ENCODE data around the gene OR5C1. TPM values are rescaled to one million over a fixed set of nuclear protein-coding genes. Genes with fewer than 3 reads are reported as not detected.

The OR5C1 gene
- total RNA-seq, 1 experiment from 2014 or later, result not detected

DNA sequence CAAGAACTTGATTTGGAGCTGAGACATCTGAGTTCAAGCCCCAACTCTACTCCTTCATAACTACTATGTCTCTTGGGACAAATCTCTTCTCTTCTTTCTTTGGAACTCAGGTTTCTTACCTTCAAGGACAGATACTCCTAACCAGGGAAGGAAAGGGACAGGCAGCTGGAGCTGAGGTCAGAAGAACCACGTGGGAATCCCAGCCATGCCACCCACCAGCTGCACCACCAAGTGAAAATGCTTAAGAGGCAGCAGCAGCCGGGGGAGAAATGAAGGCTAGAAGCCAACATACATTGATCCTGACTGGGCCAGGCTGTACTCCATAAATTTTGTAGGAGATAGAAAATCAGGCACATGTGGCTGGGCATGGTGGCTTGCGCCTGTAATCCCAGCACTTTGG lies 9.6 kb upstream of the OR5C1 start:
- Mint-ChIP-seq H3K27me3 (ENCODE audit: low read depth) (no peaks in the 10 kb centered on the region; the same call in 1 of the 2 replicates), H3K36me3 (ENCODE audit: insufficient read depth in 1 of 3, low read depth in 3 of 3) (peaks cover 0 to 10% (median 0%) of the 10 kb centered on the region in 3 experiments; a peak in 2 of 7 replicates), H3K4me3 (no peak overlapping the region), H3K4me1 (no peaks in the 10 kb centered on the region), H3K27ac (no peak overlapping the region), H3K9me3 (peaks cover 58 to 83% of the 10 kb centered on the region in 2 experiments)
- H3T11ph ChIP-seq (ENCODE audit: low read length), result no peak overlapping the region
- H3K27me3 ChIP-seq (ENCODE audit: insufficient read depth, low read length), result no peaks in the 10 kb centered on the region
- no peak overlapping the region for H3K14ac ChIP-seq (ENCODE audit: insufficient read depth, low read length)
- H2AFZ ChIP-seq (ENCODE audit: low read length), result no peak overlapping the region
- H3K79me2 ChIP-seq (ENCODE audit: insufficient read depth, low read length), result no peaks in the 10 kb centered on the region
- no peak overlapping the region for H3K18ac ChIP-seq (ENCODE audit: insufficient read length, low read depth, low read length)
- no peak overlapping the region for H2BK120ac ChIP-seq (ENCODE audit: low read depth, low read length, poor library complexity, severe bottlenecking)
- no peak overlapping the region for H2BK5ac ChIP-seq (ENCODE audit: insufficient read length, low read length)
- no peaks in the 10 kb centered on the region for H4K20me1 ChIP-seq (ENCODE audit: control insufficient read depth, insufficient read depth, insufficient read length)
- H3K27ac ChIP-seq (ENCODE audit: insufficient read length, low read depth, low read length), result no peak overlapping the region
- H3K79me1 ChIP-seq (ENCODE audit: insufficient read depth, low read depth, low read length, poor library complexity, severe bottlenecking), result no peaks in the 10 kb centered on the region
- no peak overlapping the region for H3K4ac ChIP-seq (ENCODE audit: low read depth, low read length)
- H2AK5ac ChIP-seq (ENCODE audit: insufficient read length, low read length), result no peak overlapping the region
- H3K4me1 ChIP-seq (ENCODE audit: insufficient read depth, low read length), result no peaks in the 10 kb centered on the region
- no peaks in the 10 kb centered on the region for H3K23me2 ChIP-seq (ENCODE audit: insufficient read length, low read depth, low read length, poor library complexity, severe bottlenecking)
- no peak overlapping the region for H4K5ac ChIP-seq (ENCODE audit: insufficient read length, low read depth, low read length)
- H2BK20ac ChIP-seq (ENCODE audit: low read depth, low read length, poor library complexity, severe bottlenecking), result no peak overlapping the region
- no peak overlapping the region for H4K91ac ChIP-seq (ENCODE audit: insufficient read length, low read depth, low read length)
- peaks cover 29% of the 10 kb centered on the region for H3K9me3 ChIP-seq (ENCODE audit: control insufficient read depth, low read depth, low read length)
- no CpG with 5 or more reads among the region's 3 CpGs for WGBS (ENCODE audit: extremely low coverage, insufficient read length, low lambda C conversion rate)
- no peak overlapping the region for H3K4me2 ChIP-seq (ENCODE audit: insufficient read depth, insufficient read length, low read length)
- H3K9ac ChIP-seq (ENCODE audit: extremely low read depth, insufficient read length, low read length), result no peak overlapping the region
- DNase-seq, result no peak
- no peak overlapping the region for H2BK15ac ChIP-seq (ENCODE audit: low read depth, low read length)
- TF ChIP-seq, protein P1, sequence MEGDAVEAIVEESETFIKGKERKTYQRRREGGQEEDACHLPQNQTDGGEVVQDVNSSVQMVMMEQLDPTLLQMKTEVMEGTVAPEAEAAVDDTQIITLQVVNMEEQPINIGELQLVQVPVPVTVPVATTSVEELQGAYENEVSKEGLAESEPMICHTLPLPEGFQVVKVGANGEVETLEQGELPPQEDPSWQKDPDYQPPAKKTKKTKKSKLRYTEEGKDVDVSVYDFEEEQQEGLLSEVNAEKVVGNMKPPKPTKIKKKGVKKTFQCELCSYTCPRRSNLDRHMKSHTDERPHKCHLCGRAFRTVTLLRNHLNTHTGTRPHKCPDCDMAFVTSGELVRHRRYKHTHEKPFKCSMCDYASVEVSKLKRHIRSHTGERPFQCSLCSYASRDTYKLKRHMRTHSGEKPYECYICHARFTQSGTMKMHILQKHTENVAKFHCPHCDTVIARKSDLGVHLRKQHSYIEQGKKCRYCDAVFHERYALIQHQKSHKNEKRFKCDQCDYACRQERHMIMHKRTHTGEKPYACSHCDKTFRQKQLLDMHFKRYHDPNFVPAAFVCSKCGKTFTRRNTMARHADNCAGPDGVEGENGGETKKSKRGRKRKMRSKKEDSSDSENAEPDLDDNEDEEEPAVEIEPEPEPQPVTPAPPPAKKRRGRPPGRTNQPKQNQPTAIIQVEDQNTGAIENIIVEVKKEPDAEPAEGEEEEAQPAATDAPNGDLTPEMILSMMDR (conservative IDR thresholded peaks at IDR 0.05), result no peak
- H4K8ac ChIP-seq (replicated peaks; ENCODE audit: insufficient read length, low read depth, low read length), result no peak overlapping the region
- no peak overlapping the region for H2BK12ac ChIP-seq (ENCODE audit: insufficient read length, low read depth, low read length)
- H3K23ac ChIP-seq (ENCODE audit: insufficient read length, low read depth, low read length), result no peak overlapping the region
- no peak overlapping the region for H3K56ac ChIP-seq (ENCODE audit: insufficient read length, low read depth, low read length)

All from H9 (cell line).